ENCODE measurements around the gene IQCE. TPM values are rescaled to one million over a fixed set of nuclear protein-coding genes. Genes with fewer than 3 reads are reported as not detected.

IQCE gene
- total RNA-seq, 4 donors from 2014 or later, result 10.5 to 18.6 (median 12.8) TPM

- intact Hi-C loops (cut with DNase I; ENCODE audit: low total_unique reads), result no loop called here
- 48 to 51% methylated on average over 23 of the region's 23 CpGs for WGBS, 2 donors
- TF ChIP-seq POLR2A (IDR thresholded peaks at IDR 0.05), result no peak
- no peak for TF ChIP-seq CTCF (IDR thresholded peaks at IDR 0.05)
- no peak overlapping the region for H3K4me3 ChIP-seq (ENCODE audit: low read depth, poor library complexity, severe bottlenecking)
- DNase-seq (ENCODE audit: low spot score in 2 of 2), result no peak
Observed at GRCh38 chr7:2621061-2621828, 62.5 kb downstream of the IQCE start.

- no peak overlapping the region for H3K4me3 ChIP-seq (ENCODE audit: low read depth, poor library complexity, severe bottlenecking)
- TF ChIP-seq CTCF (IDR thresholded peaks at IDR 0.05) (no peak), POLR2A (IDR thresholded peaks at IDR 0.05) (no peak)
- 68 to 83% methylated on average over 11 to 12 of the region's 12 CpGs for WGBS, 2 donors
- intact Hi-C loops (cut with DNase I; ENCODE audit: low total_unique reads), result no loop called here
- DNase-seq (ENCODE audit: low spot score in 2 of 2), result no peak
Observed at GRCh38 chr7:2621948-2622640, 63.3 kb downstream of the IQCE start.

- TF ChIP-seq CTCF (IDR thresholded peaks at IDR 0.05), result no peak
- no peak for TF ChIP-seq POLR2A (IDR thresholded peaks at IDR 0.05)
- intact Hi-C loops (cut with DNase I; ENCODE audit: low total_unique reads), result no loop called here
- no peak for DNase-seq (ENCODE audit: low spot score in 2 of 2)
- H3K4me3 ChIP-seq (ENCODE audit: low read depth, poor library complexity, severe bottlenecking), result no peak overlapping the region
- WGBS, 2 donors, result 59 to 74% methylated on average over 17 to 19 of the region's 19 CpGs
Observed at GRCh38 chr7:2622869-2623697, 64.3 kb downstream of the IQCE start.

- no peak for TF ChIP-seq CTCF (IDR thresholded peaks at IDR 0.05)
- TF ChIP-seq POLR2A (IDR thresholded peaks at IDR 0.05), result no peak
- DNase-seq (ENCODE audit: low spot score in 2 of 2), result no peak
- intact Hi-C loops (cut with DNase I; ENCODE audit: low total_unique reads), result no loop called here
- WGBS, 2 donors, result 94 to 95% methylated on average over 8 of the region's 10 CpGs
- H3K4me3 ChIP-seq (ENCODE audit: low read depth, poor library complexity, severe bottlenecking), result no peak overlapping the region
Observed at GRCh38 chr7:2623698-2624014, 64.9 kb downstream of the IQCE start.

GRCh38 chr7:2624293-2624886 lies 65.6 kb downstream of the IQCE start:
- H3K4me3 ChIP-seq (ENCODE audit: low read depth, poor library complexity, severe bottlenecking), result no peak overlapping the region
- DNase-seq (ENCODE audit: low spot score in 2 of 2), result peak in 1 of 2 donors; percentile 85
- TF ChIP-seq CTCF (IDR thresholded peaks at IDR 0.05) (no peak), POLR2A (IDR thresholded peaks at IDR 0.05) (no peak)
- intact Hi-C loops (cut with DNase I; ENCODE audit: low total_unique reads), result no loop called here
- WGBS, 2 donors, result 55 to 62% methylated on average over 17 to 18 of the region's 18 CpGs
